HepG2 (cell line): ENCODE data around the gene TMEM106B. TPM values are rescaled to one million over a fixed set of nuclear protein-coding genes. Genes with fewer than 3 reads are reported as not detected.

Source experiments
- BRCA1 ChIP-seq: sonication (generic); formaldehyde crosslinking; IDR thresholded peaks from 2 replicates; pipeline ENCODE4 v1.4.0; 2020; ENCODE audit warnings: missing genetic modification reagents
- CENPBD1 ChIP-seq: sonication (generic); formaldehyde crosslinking; IDR thresholded peaks from 2 replicates; pipeline ENCODE4 v1.8.0; 2022; ENCODE audit warnings: missing genetic modification reagents, low read depth, mild to moderate bottlenecking, borderline replicate concordance
- CREB3 ChIP-seq: sonication (generic); formaldehyde crosslinking; IDR thresholded peaks from 2 replicates; pipeline ENCODE4 v1.5.0; 2020; ENCODE audit warnings: missing genetic modification reagents
- FOXO1 ChIP-seq: sonication (generic); formaldehyde crosslinking; IDR thresholded peaks from 2 replicates; pipeline ENCODE4 v1.4.0; 2020; ENCODE audit warnings: missing genetic modification reagents
- FOXO4 ChIP-seq: sonication (generic); formaldehyde crosslinking; conservative IDR thresholded peaks from 2 replicates; pipeline ENCODE4 v1.8.1; 2023; ENCODE audit warnings: missing genetic modification reagents
- GZF1 ChIP-seq: sonication (generic); formaldehyde crosslinking; IDR thresholded peaks from 2 replicates; pipeline ENCODE4 v1.5.1; 2020; ENCODE audit warnings: mild to moderate bottlenecking, missing genetic modification reagents
- HCFC1 ChIP-seq: fragments of 150-350 bp; IDR thresholded peaks from 2 replicates; pipeline ENCODE4 v1.6.1; 2014; ENCODE audit warnings: low read depth, low read length
- KAT2B ChIP-seq: fragments of 150-350 bp; IDR thresholded peaks from 2 replicates; pipeline ENCODE4 v1.6.1; 2014; ENCODE audit warnings: low read depth, low read length, borderline replicate concordance
- MAFK ChIP-seq, 2 experiments: IDR thresholded peaks in 1 of 2; conservative IDR thresholded peaks in 1 of 2; 2 replicates each; pipeline ENCODE4 v1.6.1; 2011; ENCODE audit warnings: improper control_type of control experiment in 2 of 2, low read length in 2 of 2
- MED13 ChIP-seq: sonication (generic); formaldehyde crosslinking; IDR thresholded peaks from 2 replicates; pipeline ENCODE4 v1.5.0; 2020; ENCODE audit warnings: missing genetic modification reagents
- MLLT10 ChIP-seq: sonication (generic); formaldehyde crosslinking; IDR thresholded peaks from 2 replicates; pipeline ENCODE4 v1.4.0; 2020; ENCODE audit warnings: missing genetic modification reagents
- PBX2 ChIP-seq: IDR thresholded peaks from 2 replicates; pipeline ENCODE4 v1.6.1; 2016; ENCODE audit warnings: control low read depth
- RARG ChIP-seq: sonication (generic); formaldehyde crosslinking; IDR thresholded peaks from 2 replicates; pipeline ENCODE4 v1.4.0; 2020; ENCODE audit warnings: low read depth, mild to moderate bottlenecking, missing genetic modification reagents
- RBFOX2 ChIP-seq: fragments of 200-400 bp; formaldehyde crosslinking; IDR thresholded peaks from 2 replicates; pipeline ENCODE4 v1.6.1; 2017; ENCODE audit warnings: low read depth, mild to moderate bottlenecking, low read length
- TBX2 ChIP-seq: sonication (generic); formaldehyde crosslinking; IDR thresholded peaks from 2 replicates; pipeline ENCODE4 v1.5.0; 2020; ENCODE audit warnings: missing genetic modification reagents, mild to moderate bottlenecking, borderline replicate concordance
- TGIF2 ChIP-seq: IDR thresholded peaks from 2 replicates; pipeline ENCODE4 v1.6.1; 2016; ENCODE audit warnings: control low read depth, missing compliant biosample characterization
- ZBTB37 ChIP-seq: sonication (generic); formaldehyde crosslinking; IDR thresholded peaks from 2 replicates; pipeline ENCODE4 v1.4.0; 2020; ENCODE audit warnings: mild to moderate bottlenecking, missing genetic modification reagents
- ZGPAT ChIP-seq: IDR thresholded peaks from 2 replicates; pipeline ENCODE4 v1.6.1; 2016; ENCODE audit warnings: mild to moderate bottlenecking
- ZKSCAN5 ChIP-seq: sonication (generic); formaldehyde crosslinking; IDR thresholded peaks from 2 replicates; pipeline ENCODE4 v1.5.1; 2020; ENCODE audit warnings: mild to moderate bottlenecking, missing genetic modification reagents
- ZNF160 ChIP-seq: sonication (generic); formaldehyde crosslinking; IDR thresholded peaks from 2 replicates; pipeline ENCODE4 v1.8.0; 2022; ENCODE audit warnings: mild to moderate bottlenecking, inconsistent platforms, missing genetic modification reagents
- ZNF180 ChIP-seq: sonication (generic); formaldehyde crosslinking; IDR thresholded peaks from 2 replicates; pipeline ENCODE4 v1.4.0; 2020; ENCODE audit warnings: low read depth, missing genetic modification reagents, borderline replicate concordance
- ZNF234 ChIP-seq: sonication (generic); formaldehyde crosslinking; conservative IDR thresholded peaks from 2 replicates; pipeline ENCODE4 v1.5.1; 2020; ENCODE audit warnings: mild to moderate bottlenecking, missing genetic modification reagents
- ZNF260 ChIP-seq: sonication (generic); formaldehyde crosslinking; IDR thresholded peaks from 2 replicates; pipeline ENCODE4 v1.4.0; 2020; ENCODE audit warnings: missing genetic modification reagents, low read depth, mild to moderate bottlenecking, borderline replicate concordance
- ZNF816 ChIP-seq: sonication (generic); formaldehyde crosslinking; IDR thresholded peaks from 2 replicates; pipeline ENCODE4 v1.8.0; 2022; ENCODE audit warnings: missing genetic modification reagents, mild to moderate bottlenecking, borderline replicate concordance
- polyA plus RNA-seq, 8 experiments: library from polyadenylated mRNA; depleted of rRNA in 3 of 8; stranded (reverse) in 7 of 8; unstranded in 1 of 8; fragments of >200 nt; fragmentation: Illumina TruSeq in 4 of 8; extraction: Trizol in 4 of 8; gene quantifications; 2 replicates each; pipeline versions ENCODE4 v1.2.1 to v1.2.3, GENCODE V29; 2011 to 2016; ENCODE audit warnings: low read depth in 4 of 8, missing spikeins in 1 of 8, mixed read lengths in 1 of 8; ENCODE audit not compliant: insufficient read depth in 1 of 8
- total RNA-seq, 5 experiments: library from RNA; depleted of rRNA; stranded (reverse); fragments of >200 nt; fragmentation: Illumina TruSeq; extraction: Trizol; gene quantifications; 2 replicates each; pipeline ENCODE4 v1.2.3, GENCODE V29; 2016; ENCODE audit warnings: low read depth in 1 of 5

The TMEM106B gene
- total and polyA plus RNA-seq, 2 of the 13 experiments (the other 11 are each of a cell fraction or from before 2014, with no cell fraction given), result 16.8 to 25.1 TPM

- peak; percentile 100 for TF ChIP-seq ZGPAT
- no peak for TF ChIP-seq KAT2B
- peak; percentile 68; the same call in 1 of the 2 replicates for TF ChIP-seq GZF1
- no peak for TF ChIP-seq MAFK (conservative IDR thresholded peaks at IDR 0.05 in 1 of 2, IDR thresholded peaks at IDR 0.05 in 1 of 2; ENCODE audit: low read length in 2 of 2)
- no peak for TF ChIP-seq ZBTB37 (CRISPR knock-in tag)
- peak; percentile 94 for TF ChIP-seq TBX2 (CRISPR knock-in tag)
- TF ChIP-seq ZNF160 (CRISPR knock-in tag), result peak; percentile 94
- TF ChIP-seq RARG (CRISPR knock-in tag), result peak; percentile 98
- TF ChIP-seq FOXO4 (CRISPR knock-in tag), result peak; percentile 99
- peak; percentile 79 for TF ChIP-seq MED13
- TF ChIP-seq ZNF260 (CRISPR knock-in tag), result no peak
- TF ChIP-seq ZKSCAN5 (CRISPR knock-in tag), result no peak
- no peak for TF ChIP-seq MLLT10 (CRISPR knock-in tag)
- peak; percentile 96 for TF ChIP-seq CREB3 (CRISPR knock-in tag)
- TF ChIP-seq ZNF234, result no peak; the same call in 1 of the 2 replicates
- TF ChIP-seq RBFOX2, result peak; percentile 99
- TF ChIP-seq ZNF816 (CRISPR knock-in tag), result peak; percentile 99
- TF ChIP-seq FOXO1 (CRISPR knock-in tag), result peak; percentile 77
- no peak; the same call in 1 of the 2 replicates for TF ChIP-seq HCFC1
- peak; percentile 50; the same call in 1 of the 2 replicates for TF ChIP-seq ZNF180
- TF ChIP-seq CENPBD1 (CRISPR knock-in tag), result no peak
- TF ChIP-seq PBX2 (CRISPR knock-in tag), result no peak
- peak; percentile 68; the same call in 1 of the 2 replicates for TF ChIP-seq TGIF2 (CRISPR knock-in tag)
- TF ChIP-seq BRCA1, result peak; percentile 95
Observed at GRCh38 chr7:12211054-12211710, at the start of gene TMEM106B (continued).
